HG03469 (cell line): Measurements from ENCODE around the gene ZNF679.
"Not testable (repeated sequence)": the region's sequence is repeated elsewhere in the genome, so short reads cannot be mapped to it uniquely, and the experiment has no call there.

Experiments
- ATAC-seq: cut with Tn5 transposase; IDR thresholded peaks from one replicate; pipeline ENCODE4 v1.9.1; 2021; ENCODE audit warnings: mild to moderate bottlenecking, moderate library complexity, moderate number of reproducible peaks; ENCODE audit not compliant: unreplicated experiment

Gene ZNF679

DNA sequence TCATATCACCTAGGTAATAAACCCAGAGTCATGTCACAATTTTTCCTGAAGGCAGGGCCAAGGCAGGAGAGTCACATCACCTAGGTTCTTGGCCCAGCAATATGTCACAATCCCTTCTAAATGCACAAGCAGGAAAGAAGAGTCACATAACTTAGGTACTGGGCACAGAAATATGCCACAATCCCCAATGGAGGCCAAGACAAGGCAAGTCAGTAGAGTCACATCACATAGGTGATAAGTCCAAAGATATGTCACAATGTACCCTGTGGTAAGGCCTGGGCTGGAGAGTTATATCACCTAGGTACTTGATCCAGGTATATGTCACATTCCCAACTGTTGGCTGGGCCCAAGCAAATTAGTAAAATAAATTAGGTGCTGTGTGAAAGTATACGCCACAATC is at the start of gene ZNF679:
TSS of gene ZNF679 (plus strand) at position 301 of the 400 bp plus-strand sequence. CDS start 20,644 bp downstream, outside the sequence.
- not testable (repeated sequence) for ATAC-seq

DNA sequence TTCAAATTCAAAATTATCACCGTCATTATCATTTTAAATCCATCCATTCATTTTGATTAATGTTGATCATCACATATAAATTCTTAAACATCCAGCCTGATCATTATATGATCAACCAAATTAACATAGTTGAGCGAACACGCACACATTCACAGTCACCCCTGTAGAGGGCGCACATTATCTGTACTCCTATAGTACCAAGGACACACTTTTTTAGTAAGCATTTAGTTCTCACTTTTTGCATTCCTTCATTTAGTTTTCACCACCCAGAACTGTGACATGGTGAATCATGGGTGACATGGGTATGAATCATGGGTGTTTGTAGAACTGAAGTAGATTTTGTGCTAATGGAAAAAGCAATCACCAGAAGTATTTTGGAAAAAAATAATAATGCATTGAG is 47.3 kb upstream of the ZNF679 start:
- no peak for ATAC-seq

DNA sequence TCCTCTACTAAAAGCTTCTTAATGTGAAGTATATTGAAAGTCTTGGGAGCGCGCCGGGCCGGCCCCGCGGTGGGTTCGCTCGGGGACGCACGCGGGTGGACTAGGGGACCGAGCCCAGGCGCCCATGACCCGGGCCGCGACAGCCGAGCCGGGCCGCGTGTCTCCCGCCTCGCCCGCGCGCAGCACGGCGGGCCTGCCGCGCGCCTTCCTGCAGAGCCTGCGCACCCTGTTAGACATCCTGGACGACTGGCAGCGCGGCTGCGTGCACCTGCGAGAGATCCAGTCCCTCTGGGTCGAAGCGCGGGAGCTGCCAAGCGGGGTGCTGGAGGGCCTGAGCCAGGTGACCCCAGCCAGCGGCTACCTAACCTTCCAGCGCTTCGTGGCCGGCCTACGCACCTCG is 46.7 kb upstream of the ZNF679 start:
- ATAC-seq, result no peak

DNA sequence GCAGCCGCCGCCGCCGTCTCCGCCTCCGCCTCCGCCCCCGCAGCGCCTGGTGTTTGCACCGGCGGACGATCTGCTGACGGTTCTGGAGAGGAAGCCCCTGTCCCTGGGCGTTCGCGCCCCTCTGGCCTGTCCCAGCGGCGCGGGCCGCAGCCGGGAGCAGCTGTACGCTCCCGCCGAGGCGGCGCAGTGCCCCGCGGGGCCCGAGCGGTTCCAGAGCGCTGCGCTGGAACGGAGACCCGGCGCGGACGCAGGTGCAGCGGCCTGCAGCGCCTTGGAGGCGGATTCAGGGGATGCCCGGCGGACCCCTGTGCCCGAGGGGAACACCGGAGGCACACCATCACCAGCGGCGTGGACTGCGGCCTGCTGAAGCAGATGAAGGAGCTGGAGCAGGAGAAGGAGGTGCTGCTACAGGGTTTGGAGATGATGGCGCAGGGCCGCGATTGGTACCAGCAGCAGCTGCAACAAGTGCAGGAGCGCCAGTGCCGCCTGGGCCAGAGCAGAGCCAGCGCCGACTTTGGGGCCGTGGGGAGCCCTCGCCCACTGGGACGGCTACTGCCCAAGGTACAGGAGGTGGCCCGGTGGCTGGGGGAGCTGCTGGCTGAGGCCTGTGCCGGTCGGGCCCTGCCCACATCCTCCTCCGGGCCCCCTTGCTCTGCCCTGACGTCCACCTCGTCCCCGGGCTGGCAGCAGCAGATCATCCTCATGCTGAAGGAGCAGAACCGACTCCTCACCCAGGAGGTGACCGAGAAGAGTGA is 46.1 kb upstream of the ZNF679 start:
- no peak for ATAC-seq

DNA sequence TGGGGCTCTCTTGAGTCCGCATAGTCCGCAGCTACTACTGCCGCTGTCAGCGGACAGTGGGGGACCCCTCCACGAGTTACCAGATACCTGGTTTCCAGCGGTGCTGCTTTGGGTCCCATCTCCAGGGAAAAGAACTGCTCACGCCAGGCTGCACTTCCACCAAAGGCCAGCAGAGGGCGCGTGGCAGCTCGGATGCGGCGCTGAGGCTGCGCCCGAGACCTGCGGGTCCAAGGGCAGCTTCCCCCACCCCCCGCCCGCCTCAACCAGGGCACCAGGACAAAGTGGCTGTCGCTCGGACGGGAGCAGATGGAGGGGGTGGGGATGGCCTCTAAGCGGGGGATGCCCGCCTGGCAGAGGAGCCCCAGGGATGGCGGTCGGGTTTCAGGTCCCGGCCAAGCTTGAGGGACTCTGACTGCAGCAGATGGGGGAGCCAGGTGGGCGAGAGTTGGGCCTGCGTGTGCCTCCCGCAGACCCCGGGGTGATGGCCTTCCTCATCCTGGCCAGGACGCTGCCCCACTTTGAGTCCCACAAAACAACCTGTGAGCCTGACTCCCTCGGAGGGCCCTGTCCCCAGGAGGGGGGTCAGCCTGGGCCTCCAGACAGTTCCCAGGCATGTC is 45.0 kb upstream of the ZNF679 start:
- no peak for ATAC-seq

DNA sequence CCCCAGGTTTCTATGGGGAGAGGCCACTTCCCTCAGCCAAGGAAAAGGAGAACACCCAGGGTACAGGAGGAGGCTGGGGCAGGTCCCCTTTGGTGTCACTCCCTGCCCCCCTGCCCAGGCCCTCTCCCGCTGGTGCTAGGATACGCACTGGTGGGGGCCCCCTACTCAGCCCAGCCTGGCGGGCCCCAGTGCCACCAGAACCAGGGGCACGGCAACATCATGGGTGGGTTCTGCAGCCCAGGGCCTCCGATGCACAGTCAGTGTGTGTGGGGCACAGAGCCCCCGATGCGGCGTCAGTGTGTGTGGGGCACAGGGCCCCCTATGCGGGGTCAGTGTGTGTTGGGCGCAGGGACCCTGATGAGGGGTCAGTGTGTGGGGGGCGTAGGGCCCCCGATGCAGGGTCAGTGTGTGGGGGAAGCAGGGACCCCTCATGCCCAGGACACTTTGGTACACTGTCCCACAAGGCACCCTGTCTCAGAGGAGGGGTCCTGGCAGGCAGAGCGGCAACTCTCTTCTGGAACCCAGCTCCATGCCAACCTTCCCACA is 44.4 kb upstream of the ZNF679 start:
- no peak for ATAC-seq

DNA sequence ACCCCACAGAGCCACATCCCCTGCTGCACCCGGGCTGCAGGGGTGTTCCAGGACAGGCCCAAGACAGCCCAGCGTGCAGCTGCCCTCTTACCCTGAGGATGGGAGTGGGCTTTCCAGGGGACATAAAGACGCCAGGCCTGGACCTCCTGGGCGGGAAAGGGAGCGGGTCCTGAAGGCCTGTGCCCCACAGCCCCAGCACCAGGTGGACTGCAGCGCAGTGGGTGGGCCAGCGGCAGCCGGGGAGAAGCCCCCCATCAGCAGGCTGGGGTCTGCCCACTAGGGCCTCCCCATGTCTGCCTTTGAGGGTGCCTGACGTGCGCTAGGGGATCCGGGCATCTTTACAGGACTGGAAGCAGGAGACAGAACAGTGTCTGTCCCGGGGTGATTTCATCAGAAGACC is 43.9 kb upstream of the ZNF679 start:
- no peak for ATAC-seq

DNA sequence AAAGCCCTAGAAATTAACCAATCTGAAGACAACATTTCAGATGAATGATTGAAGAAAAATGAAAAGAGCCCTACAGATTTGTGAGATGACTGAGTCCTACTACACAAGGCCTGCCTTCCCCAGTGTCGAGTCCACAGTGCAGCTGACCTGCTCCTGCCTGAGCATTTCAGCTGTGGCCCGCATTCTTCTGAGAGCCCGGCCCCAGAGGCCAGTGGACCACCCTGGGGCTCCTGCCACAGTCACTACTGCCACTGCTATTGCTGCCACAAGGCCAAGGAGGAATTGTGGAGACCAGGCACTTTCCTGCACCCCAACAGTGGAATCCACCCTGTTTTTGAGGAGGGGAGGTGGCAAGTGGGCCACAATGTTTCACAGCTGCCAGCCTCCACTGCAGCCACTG is 40.9 kb upstream of the ZNF679 start:
- ATAC-seq, result no peak

DNA sequence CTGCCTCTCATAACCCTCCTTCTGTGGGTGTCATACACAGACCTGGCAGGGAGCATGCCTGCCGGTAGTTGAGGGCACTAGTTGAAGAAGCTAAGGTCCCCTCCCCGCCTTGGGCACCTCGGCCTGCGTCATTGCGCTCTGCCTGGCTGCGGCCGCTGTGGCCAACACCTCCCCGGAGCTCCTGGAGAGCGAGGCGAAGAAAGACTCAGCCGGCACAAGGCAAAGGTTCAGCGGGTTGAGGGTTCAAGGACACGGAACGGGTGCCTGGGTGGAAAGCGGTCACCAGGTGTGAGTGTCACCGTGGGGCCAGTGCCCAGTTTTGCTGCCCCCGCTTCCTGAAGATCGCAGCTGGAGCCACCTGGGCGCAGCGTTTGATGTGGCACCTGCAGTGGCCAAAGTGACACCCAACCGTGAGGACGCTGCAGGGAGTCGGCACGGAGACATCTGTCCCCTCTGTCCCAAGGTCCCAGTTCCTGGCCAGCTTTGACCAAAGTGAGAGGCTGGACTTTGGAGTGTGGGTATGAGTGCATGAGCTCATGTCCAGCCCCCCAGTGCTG is 36.0 kb upstream of the ZNF679 start:
- ATAC-seq, result no peak

DNA sequence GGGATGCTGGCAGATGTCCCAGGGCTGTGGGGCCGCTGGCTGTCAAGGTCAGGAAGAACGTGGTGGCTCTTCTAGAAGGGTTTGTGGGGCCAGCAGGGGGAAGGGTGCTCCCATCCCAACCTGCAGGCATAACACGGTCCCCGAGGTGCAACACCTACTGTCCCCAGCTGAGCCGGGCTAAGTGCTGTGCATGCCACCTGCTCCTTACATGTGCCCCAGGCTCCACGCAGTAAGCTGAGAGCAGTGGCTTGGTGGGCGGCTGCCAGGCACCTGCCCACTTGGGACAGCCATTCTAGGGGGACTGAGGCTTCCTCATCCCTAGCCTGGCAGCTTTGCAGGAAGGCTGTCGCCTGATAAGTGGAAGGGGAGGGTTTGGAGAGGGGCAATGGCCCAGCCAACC is 35.5 kb upstream of the ZNF679 start:
- ATAC-seq, result no peak

DNA sequence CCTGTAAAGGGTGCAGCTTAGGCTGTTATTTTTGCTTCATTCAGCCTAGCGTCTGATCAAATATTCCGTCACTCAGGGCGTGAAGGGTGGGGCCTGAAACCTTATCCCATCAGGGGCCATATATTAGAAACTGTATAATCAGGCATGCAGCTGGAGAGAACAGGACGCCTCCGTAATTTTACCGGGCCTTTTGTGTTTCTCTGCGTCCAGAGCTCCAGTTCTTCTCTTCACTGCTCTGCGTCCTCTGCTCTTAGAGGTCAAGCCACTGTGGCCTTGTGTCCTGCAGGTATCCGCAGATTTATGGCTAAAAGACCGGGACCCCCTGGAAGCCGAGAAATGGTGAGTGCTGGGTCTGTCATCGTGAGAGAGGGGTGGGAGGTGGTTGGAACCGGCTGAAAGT is 21.4 kb upstream of the ZNF679 start, which contains the start of gene ZNF735:
TSS of gene ZNF735 (plus strand) at position 301 of the 400 bp plus-strand sequence. CDS start at position 301, 0 bp downstream.
- no peak for ATAC-seq

DNA sequence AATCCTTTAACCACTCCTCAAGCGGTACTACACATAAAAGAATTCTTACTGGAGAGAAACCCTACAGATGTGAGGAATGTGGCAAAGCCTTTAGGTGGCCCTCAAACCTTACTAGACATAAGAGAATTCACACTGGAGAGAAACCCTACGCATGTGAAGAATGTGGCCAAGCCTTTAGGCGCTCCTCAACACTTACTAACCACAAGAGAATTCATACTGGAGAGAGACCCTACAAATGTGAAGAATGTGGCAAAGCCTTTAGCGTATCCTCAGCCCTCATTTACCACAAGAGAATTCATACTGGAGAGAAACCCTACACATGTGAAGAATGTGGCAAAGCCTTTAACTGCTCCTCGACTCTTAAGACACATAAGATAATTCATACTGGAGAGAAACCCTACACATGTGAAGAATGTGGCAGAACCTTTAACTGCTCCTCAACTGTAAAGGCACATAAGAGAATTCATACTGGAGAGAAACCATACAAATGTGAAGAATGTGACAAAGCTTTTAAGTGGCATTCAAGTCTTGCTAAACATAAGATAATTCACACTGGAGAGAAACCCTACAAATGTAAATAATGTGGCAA is 8.5 kb upstream of the ZNF679 start:
- not testable (repeated sequence) for ATAC-seq

DNA sequence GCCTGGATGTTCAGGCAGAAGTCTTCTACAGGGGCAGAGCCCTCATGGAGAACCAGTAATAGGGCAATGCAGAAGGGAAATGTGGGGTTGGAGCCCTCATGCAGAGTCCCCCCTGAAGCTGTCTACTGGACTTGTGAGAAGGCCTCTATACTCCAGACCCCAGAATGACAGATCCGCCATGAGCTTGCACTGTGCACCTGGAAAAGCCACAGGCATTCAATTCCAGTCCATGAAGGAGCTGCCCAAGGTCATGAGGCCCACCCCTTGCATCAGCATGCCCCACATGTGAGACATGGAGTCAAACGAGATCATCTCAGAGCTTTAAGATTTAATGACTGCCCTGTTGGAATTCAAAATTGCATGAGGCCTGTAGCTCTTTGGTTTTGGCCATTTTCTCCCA is 4.9 kb upstream of the ZNF679 start:
- no peak for ATAC-seq

DNA sequence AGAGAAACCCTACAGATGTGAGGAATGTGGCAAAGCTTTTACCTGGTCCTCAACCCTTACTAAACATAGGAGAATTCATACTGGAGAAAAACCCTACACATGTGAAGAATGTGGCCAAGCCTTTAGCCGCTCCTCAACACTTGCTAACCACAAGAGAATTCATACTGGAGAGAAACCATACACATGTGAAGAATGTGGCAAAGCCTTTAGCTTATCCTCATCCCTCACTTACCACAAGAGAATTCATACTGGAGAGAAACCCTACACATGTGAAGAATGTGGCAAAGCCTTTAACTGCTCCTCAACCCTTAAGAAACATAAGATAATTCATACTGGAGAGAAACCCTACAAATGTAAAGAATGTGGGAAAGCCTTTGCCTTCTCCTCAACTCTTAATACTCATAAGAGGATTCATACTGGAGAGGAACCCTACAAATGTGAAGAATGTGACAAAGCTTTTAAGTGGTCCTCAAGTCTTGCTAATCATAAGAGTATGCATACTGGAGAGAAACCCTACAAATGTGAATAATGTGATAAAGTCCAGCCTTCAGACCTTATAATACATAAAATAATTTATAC is 38.2 kb downstream of the ZNF679 start:
- no peak for ATAC-seq

DNA sequence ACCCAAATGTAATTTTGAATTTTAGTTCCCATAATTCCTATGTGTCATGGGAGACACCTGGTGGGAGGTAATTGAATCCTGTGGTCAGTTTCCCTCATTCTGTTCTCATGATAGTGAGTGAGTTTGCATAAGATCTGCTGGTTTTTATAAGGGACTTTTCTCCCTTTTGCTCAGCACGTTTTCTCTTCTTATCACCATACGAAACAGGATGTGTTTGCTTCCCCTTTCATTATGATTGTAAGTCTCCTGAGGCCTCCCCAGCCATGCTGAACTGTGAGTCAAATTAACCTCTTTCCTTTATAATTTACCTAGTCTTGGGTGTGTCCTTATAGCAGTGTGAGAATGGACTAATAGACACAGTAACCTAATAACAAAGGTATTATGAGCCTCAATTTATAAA is 49.4 kb downstream of the ZNF679 start:
- no peak for ATAC-seq

DNA sequence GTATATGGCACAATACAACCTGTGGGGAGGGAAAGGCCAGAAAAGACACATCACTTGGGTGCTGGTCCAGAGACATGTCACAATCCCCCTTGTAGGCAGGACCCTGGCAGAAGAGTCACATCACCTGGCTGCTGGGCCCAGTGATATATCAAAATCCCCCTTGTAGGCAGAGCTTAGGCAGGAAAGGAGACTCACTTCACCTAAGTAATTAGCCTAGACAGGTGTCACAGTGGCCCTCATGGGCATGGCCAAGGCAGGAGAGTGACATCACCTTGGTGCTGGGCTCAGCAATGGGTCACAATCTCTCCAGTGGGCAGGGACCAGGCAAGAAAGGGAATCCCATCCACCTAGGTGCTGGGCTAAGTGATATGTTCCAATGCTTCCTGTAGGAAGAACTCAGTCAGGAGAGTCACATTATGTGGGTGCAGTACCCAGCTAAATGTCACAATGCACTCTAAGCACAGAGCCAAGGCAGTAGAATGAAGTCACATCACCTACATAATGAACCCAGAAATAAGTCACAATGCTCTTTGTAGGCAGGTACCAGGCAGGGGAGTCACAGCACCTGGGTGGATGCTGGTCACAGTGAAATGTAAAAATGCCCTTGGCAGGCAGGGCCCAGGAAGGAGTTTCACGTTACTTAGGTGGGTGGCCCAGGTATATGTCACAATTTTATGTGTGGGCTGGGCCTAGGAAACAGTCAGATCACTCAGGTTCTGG is 66.6 kb downstream of the ZNF679 start:
- ATAC-seq, result no peak

DNA sequence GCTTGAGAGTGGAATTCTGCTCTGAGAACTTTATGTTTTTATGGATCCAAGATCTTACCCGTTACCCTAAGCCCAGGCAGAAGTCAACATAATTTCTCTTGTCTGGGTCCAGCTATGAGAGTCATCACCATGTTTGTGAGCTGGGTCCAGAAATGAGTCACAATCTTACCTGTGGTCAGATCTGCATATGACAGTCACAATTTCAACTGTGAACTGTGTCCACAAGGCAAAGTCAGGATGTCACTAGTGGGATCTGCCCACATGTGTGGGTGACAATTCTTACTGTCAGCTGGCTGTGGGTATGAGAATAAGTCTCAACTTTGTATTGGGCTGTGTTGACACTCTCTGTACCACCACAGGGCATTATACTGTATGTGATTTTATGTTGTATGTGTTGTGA is 69.1 kb downstream of the ZNF679 start:
- not testable (repeated sequence) for ATAC-seq

DNA sequence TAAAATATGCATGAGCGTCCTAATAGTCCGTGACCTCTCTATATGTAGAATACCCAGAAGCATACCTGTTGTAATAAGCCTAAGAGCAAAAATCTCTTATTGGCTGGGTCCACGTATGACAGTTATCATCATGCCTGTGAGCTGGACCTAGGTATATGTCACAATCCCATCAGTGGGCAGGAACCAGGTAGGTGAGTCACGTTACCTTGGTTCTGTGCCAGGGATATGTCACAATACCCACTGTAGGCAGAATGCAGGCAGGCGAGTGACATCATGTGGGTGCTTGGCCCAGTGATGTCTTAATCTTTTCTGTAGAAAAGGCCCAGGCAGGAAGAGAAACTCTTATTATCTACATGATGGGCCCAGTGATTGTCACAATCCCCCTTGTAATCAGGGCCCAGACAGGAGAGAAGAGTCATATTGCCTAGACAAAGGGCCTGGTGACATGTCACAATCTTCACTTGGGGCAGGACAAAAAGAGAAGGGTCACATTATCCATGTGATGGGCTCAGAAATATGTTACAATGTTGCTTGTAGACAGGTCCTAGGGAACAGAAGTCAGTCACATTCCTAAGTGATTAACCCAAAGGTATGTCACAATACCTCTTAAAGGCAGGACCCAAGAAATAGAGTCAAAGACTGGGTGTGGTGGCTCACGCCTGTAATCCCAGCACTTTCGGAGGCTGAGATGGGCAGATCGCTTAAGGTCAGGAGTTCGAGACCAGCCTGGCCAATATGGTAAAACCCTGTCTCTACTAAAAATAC is 72.5 kb downstream of the ZNF679 start:
- ATAC-seq, result no peak

DNA sequence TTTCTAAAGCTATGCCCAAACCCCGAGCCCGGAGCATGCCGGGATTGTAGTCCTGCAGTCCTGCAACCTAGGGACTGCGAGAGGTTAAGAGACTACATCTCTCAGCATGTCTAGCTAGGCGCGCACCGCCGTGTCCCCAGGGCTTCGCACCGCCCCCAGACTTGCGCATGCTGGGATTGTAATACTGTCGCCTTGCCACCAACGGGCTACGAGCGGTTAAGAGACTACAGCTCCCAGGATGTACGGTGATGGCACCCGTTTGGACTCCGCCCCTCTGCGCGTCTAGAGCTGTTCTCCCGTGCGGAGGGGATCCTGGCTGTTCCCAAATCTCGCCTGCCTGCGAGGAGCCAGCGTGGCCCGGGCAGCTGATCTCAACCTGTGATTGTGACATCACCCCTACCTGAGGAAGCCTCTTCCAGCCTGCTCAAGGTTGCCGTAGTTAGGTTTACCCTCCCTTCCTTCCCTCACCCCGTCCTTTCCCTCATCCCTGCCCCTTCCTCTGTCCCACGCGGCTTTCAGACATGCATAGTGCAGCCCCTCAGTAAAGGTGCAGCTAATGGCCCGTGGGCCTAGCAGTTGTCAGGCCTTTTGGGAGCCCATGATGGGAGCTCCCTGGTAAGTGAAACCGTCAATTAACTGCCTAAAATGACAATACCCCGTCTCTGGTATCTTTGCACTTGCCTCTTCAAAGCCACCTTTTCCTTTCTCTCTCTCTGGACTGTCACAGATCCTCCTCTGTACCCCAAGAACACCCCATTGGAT is 79.2 kb downstream of the ZNF679 start:
- ATAC-seq, result peak; percentile 99
